CD4-positive, alpha-beta T cell treated with Interleukin-6 at 100 ng/mL for 8 hours (primary cell): Measurements from ENCODE around the gene FBXL15.

ENCODE experiments used
- DNase-seq: peaks from one replicate; pipeline ENCODE4 v3.0.0-alpha.2; 2020; ENCODE audit warnings: mixed read lengths, low spot score

Gene FBXL15, protein sequence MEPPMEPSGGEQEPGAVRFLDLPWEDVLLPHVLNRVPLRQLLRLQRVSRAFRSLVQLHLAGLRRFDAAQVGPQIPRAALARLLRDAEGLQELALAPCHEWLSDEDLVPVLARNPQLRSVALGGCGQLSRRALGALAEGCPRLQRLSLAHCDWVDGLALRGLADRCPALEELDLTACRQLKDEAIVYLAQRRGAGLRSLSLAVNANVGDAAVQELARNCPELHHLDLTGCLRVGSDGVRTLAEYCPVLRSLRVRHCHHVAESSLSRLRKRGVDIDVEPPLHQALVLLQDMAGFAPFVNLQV

GRCh38 chr10:102420714-102421506, at the start of gene FBXL15:
TSS of gene FBXL15 (plus strand) at chr10:102420836. CDS start at chr10:102421130, 294 bp downstream.
- peak; percentile 94 for DNase-seq

- DNase-seq: no peak
Observed at GRCh38 chr10:102371295-102371694, 49.3 kb upstream of the FBXL15 start.

- DNase-seq: no peak
Observed at GRCh38 chr10:102375250-102375649, 45.4 kb upstream of the FBXL15 start.

GRCh38 chr10:102375867-102376266, 44.8 kb upstream of the FBXL15 start:
- DNase-seq: no peak

- DNase-seq: no peak
Observed at GRCh38 chr10:102376901-102377300, 43.7 kb upstream of the FBXL15 start.

- DNase-seq: no peak
Observed at GRCh38 chr10:102379383-102379782, 41.3 kb upstream of the FBXL15 start.

DNA sequence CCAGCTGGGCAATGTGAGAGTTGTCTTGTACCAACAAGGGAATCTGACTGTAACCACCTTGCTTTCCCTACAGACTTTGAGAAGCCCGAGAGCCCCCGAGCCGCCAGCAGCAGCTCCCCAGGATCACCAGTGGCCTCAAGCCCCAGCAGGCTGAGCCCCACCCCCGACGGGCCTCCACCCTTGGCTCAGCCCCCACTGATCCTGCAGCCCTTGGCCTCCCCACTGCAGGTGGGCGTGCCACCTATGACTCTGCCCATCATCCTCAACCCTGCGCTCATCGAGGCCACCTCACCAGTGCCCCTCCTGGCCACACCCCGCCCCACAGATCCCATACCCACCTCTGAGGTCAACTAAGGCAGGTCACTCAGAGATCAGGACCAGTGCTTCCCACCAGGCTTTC, 38.7 kb upstream of the FBXL15 start:
- DNase-seq: no peak

GRCh38 chr10:102382871-102383270, 37.8 kb upstream of the FBXL15 start:
- DNase-seq: no peak

GRCh38 chr10:102384053-102384452, 36.6 kb upstream of the FBXL15 start:
- no peak for DNase-seq

DNA sequence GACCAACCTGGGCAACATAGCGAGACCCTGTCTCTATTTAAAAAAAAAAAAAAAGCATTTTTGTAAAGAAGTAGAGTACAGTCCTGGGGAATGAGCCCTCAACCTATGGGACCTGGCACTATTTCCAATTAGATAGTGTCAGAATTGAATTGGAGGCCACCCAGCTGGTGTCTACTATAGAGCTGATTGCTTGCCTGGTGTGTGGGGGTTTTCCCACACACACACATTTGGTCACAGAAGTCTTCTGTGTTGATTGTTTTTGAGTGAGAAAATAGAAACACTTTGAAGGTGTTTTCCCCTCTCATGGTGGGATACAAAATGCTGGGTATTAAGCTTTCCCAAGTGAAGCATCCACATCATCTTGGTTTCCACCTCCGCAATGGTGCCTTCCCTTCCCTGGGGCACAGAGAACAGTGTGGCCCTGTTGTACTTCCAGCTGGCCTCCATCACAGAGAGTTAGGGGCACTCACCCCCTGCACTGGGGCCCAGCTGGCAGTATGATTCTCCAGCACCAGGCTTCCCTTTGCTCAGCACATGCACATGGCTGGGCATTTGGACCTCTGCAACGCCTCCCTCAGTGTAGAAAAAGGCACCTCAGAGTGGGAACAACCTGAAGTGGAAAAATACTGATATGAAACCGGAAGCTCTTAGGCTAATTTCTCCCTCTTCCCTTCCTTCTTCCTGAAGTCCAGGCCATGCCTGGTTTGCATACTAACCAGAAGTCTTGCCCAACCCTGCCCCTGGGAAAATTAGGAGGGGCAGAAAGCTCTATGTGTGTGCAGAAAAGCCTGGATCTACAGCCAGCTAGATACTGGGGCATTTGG, 35.8 kb upstream of the FBXL15 start:
- no peak for DNase-seq

- no peak for DNase-seq
Observed at GRCh38 chr10:102389894-102390293, 30.7 kb upstream of the FBXL15 start.

- DNase-seq: no peak
Observed at GRCh38 chr10:102392306-102392705, 28.3 kb upstream of the FBXL15 start.

DNA sequence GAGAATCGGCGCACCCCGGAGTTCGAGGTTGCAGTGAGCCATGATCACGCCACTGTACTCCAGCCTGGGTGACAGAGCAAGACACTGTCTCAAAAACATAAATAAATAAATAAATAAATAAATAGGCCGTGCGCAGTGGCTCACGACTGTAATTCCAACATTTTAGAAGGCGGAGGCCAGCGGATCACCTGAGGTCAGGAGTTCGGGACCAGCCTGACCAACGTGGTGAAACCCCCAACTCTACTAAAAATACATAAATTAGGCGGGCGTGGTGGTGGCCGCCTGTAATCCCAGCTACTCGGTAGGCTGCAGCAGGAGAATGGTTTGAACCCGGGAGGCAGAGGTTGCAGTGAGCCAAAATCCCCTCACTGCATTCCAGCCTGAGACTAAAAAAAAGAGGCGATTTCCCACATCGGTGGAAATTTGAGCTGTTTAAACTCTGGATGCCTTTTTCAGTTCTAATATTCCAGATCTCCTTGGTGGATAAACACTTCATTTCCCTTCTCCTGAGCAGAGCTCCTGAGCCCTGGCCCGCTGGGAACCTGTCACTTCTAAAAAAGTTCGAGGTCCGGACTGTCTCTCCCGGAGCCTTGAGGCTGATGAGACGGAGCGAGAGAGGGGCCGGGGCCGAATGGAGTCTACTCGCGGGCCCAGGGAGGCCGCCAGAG, 27.1 kb upstream of the FBXL15 start:
- no peak for DNase-seq

DNA sequence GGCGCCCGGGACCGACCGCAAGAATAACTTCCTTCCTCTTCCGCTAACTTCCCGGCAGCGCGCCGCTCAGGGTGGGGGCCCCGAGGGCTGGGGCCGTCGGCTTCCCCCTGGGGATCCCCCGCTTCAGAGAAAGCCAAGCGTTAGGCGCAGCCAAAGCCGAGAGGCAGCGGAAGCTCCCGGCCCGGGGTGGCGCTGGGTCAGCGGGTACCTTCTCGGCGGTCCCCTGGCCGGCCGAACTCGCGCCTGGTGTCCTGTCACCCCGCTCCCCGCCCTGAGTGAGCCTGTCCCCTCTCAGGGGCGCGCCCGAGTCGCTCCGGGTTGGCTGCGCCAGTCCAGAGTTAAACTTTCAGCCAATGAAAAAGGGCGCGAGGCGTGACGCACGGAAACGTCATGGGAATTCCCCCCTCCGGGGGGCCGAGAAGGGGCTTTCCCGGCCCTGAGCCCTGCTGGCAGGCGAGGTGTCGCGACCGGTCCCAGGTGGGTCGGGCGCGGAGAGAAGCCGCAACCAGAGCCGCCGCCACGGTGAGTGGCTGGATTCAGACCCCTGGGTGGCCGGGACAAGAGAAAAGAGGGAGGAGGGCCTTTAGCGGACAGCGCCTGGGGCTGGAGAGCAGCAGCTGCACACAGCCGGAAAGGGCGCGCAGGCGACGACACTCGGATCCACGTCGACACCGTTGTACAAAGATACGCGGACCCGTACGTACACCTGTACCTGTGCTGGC, 26.4 kb upstream of the FBXL15 start:
- peak; percentile 96 for DNase-seq

DNA sequence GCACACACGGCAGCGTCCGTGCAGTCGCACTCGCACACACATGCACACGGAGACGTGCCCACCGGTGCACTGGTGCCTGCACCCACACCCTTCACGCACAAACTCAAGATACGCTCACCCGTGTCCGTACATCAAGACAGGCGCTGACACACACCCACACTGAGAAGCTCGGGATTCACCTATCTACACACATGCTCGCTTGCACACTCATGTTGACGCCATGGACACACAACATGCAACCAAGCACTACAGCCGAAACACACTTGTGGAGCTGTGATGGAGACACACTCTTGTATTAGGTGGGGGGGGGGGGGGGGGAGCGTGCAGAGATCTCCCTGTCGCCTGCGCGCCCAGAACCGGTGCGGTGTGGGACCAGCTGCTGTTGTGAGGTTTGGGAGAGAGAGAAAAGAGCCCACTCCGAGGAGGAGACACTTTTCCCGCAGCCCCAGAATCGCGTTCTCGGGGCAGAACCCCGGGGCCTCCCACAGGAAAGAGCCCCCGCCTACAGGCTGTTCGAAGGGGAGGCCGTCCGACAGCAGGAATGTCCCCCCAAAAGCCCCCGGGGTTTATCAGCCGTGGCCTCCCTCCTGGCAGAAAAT, 25.7 kb upstream of the FBXL15 start:
- no peak for DNase-seq

DNA sequence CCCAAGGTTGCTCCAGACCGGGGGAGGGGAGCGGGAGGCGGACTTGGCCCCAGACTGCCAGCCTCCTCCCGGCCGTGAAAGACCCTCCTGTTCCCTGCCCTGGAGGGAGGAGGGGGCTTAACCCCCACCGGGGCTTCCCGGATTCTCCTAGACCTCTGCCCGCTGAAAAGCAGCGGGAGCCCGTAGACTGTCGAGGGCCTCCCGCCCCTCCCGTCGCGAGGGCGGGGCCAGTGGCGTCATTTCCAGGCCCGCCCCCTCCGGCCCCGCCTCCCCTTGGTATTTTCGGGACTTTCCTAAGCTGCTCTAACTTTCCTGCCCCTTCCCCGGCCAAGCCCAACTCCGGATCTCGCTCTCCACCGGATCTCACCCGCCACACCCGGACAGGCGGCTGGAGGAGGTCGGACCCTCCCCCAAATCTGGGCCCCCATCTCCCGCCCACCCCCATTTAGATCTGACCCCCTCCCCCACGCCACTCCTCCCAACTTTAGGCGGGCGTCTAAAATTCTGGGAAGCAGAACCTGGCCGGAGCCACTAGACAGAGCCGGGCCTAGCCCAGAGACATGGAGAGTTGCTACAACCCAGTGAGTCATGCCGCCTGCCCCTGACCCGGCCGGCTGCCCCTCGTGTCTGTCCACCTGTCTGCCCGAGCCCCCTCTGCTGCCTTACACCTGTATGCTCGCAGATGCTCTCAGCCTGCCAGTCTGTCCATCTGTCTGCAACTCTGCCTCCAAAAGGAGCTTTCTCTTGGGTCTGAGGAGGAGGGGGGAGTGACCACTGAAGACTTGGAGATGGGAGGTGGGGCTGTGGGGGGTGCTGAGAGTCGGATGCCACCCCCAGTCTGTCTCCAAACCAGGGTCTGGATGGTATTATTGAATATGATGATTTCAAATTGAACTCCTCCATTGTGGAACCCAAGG, 25.0 kb upstream of the FBXL15 start, which contains the start of gene NFKB2:
NFKB2 (plus strand) TSS at position 306 of the 917 bp plus-strand sequence; CDS start at position 561, 255 bp downstream.
- peak; percentile 88 for DNase-seq

DNA sequence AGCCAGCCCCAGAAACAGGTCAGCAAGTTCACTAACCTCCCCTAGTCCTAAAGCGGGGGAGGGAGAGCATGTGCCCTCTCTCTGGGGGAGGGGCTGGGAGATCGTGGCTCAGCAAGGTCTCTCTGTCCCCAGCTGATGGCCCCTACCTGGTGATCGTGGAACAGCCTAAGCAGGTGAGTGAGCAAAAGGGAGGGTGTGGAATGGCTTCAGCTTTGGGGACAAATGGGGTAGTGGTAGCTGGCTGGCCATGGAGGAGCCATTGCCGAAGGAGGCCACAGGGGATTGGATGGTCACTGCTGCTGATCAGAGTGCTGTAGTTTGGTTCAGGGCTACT, 24.4 kb upstream of the FBXL15 start:
- no peak for DNase-seq

GRCh38 chr10:102396730-102397151, 23.9 kb upstream of the FBXL15 start:
- no peak for DNase-seq

- no peak for DNase-seq
Observed at GRCh38 chr10:102397222-102398171, 23.1 kb upstream of the FBXL15 start.
